Endothelial cell of umbilical vein (primary cell): ENCODE data around the gene NFIA. TPM values are rescaled to one million over a fixed set of nuclear protein-coding genes. Genes with fewer than 3 reads are reported as not detected.

Experiments used
- BruUV-seq: library from RNA; stranded (reverse); fragments of 400-500 nt; replicated peaks from 2 replicates; lab custom pipeline; 2021; lab: Mats Ljungman, UMichigan
- CTCF ChIA-PET: fragments of 300-600, 350-600 bp; sonication (Branson Sonifier 250); formaldehyde crosslinking; loops from one replicate; lab custom pipeline; 2021; ENCODE audit warnings: antibody characterized with exemption, inconsistent platforms; lab: Charles Lee
- POLR2A ChIA-PET: fragments of 300-600, 350-600 bp; sonication (Branson Sonifier 250); formaldehyde crosslinking; loops from one replicate; lab custom pipeline; 2021; ENCODE audit warnings: antibody characterized with exemption, inconsistent platforms; lab: Charles Lee
- DNase-seq: peaks from one replicate; pipeline ENCODE4 v3.0.0-alpha.2; 2011; ENCODE audit warnings: low read depth, low spot score
- FAIRE-seq: peaks from 2 replicates; lab custom pipeline; 2011; peaks lifted over from hg19 to GRCh38; lab: Jason Lieb, UNC
- H2AFZ ChIP-seq: 2 replicates; pipeline ENCODE4 v1.6.0; 2012; ENCODE audit warnings: low read depth, low read length, control low read depth, inconsistent platforms
- H3K27ac ChIP-seq: 2 replicates; pipeline ENCODE4 v1.5.1; 2011; ENCODE audit warnings: low read depth, mild to moderate bottlenecking, control low read depth, low read length, moderate library complexity; ENCODE audit not compliant: insufficient read depth
- H3K27me3 ChIP-seq, 2 experiments: 2 replicates each; pipeline versions ENCODE4 v1.6.0 to v1.6.1; 2011; ENCODE audit warnings: low read length in 2 of 2, mixed read lengths in 1 of 2; ENCODE audit not compliant: control insufficient read depth in 2 of 2, insufficient read depth in 2 of 2
- H3K36me3 ChIP-seq, 2 experiments: 2 replicates in 1 of 2; 3 replicates in 1 of 2; pipeline ENCODE4 v1.5.1; 2011; ENCODE audit warnings: low read length in 2 of 2, mild to moderate bottlenecking in 1 of 2, moderate library complexity in 1 of 2; ENCODE audit not compliant: control insufficient read depth in 2 of 2, insufficient read depth in 2 of 2; ENCODE audit errors: extremely low read depth in 1 of 2
- H3K4me1 ChIP-seq: 3 replicates; pipeline ENCODE4 v1.5.1; 2011; ENCODE audit warnings: mild to moderate bottlenecking, low read length; ENCODE audit not compliant: control insufficient read depth, insufficient read depth; ENCODE audit errors: extremely low read depth
- H3K4me2 ChIP-seq: 2 replicates; pipeline ENCODE4 v1.6.1; 2011; ENCODE audit warnings: low read length, control low read depth, mixed read lengths; ENCODE audit not compliant: insufficient read depth
- H3K4me3 ChIP-seq, 3 experiments: fragments of 200-600 bp in 1 of 3; sonication (generic), shearing (Covaris generic) in 1 of 3; replicated peaks in 1 of 3; 2 replicates each; pipeline ENCODE4 v1.5.1; 2011 to 2016; ENCODE audit warnings: control low read depth in 3 of 3, low read length in 3 of 3, mild to moderate bottlenecking in 2 of 3, inconsistent platforms in 1 of 3, low read depth in 1 of 3, moderate library complexity in 1 of 3; ENCODE audit not compliant: insufficient read depth in 1 of 3
- H3K79me2 ChIP-seq: 2 replicates; pipeline ENCODE4 v1.6.0; 2012; ENCODE audit warnings: low read length, inconsistent platforms; ENCODE audit not compliant: control insufficient read depth, insufficient read depth
- H3K9ac ChIP-seq: replicated peaks from 2 replicates; pipeline ENCODE3; 2011; ENCODE audit warnings: low read length, control low read depth; ENCODE audit not compliant: insufficient read depth; ENCODE audit errors: extremely low read depth
- H3K9me1 ChIP-seq: replicated peaks from 3 replicates; pipeline ENCODE4 v1.6.0; 2011; ENCODE audit warnings: mild to moderate bottlenecking, low read length; ENCODE audit not compliant: control insufficient read depth, insufficient read depth; ENCODE audit errors: extremely low read depth
- H3K9me3 ChIP-seq: replicated peaks from 2 replicates; pipeline ENCODE4 v1.5.1; 2012; ENCODE audit warnings: low read length, inconsistent platforms; ENCODE audit not compliant: control insufficient read depth, insufficient read depth
- H4K20me1 ChIP-seq: replicated peaks from 2 replicates; pipeline ENCODE3; 2011; ENCODE audit warnings: mild to moderate bottlenecking, low read length; ENCODE audit not compliant: control insufficient read depth, insufficient read depth; ENCODE audit errors: extremely low read depth
- CTCF ChIP-seq, 2 donors: IDR thresholded peaks; 1 replicate in 1 of 2; 2 replicates in 1 of 2; pipeline ENCODE4 v1.5.1; 2011; ENCODE audit warnings: low read length in 2 of 2, mild to moderate bottlenecking in 2 of 2, moderate library complexity in 2 of 2, control low read depth in 1 of 2, inconsistent platforms in 1 of 2, low read depth in 1 of 2; ENCODE audit not compliant: insufficient read depth in 1 of 2; ENCODE audit errors: extremely low read depth in 1 of 2
- EZH2 ChIP-seq: IDR thresholded peaks from 2 replicates; pipeline ENCODE4 v1.6.1; 2012; ENCODE audit warnings: borderline replicate concordance, low read depth, mild to moderate bottlenecking, moderate library complexity, low read length, inconsistent platforms; ENCODE audit not compliant: severe bottlenecking
- FOS ChIP-seq: IDR thresholded peaks from 2 replicates; pipeline ENCODE4 v1.6.1; 2011; ENCODE audit warnings: mild to moderate bottlenecking, low read length, moderate library complexity, borderline replicate concordance; ENCODE audit not compliant: insufficient read depth
- GATA2 ChIP-seq: IDR thresholded peaks from 2 replicates; pipeline ENCODE4 v1.7.0; 2011; ENCODE audit warnings: low read depth, mild to moderate bottlenecking, moderate library complexity, mixed read lengths, low read length; ENCODE audit not compliant: insufficient read length, insufficient read depth
- JUN ChIP-seq: IDR thresholded peaks from 2 replicates; pipeline ENCODE4 v1.6.1; 2011; ENCODE audit warnings: borderline replicate concordance, low read depth; ENCODE audit not compliant: insufficient read length, insufficient read depth
- MAX ChIP-seq: IDR thresholded peaks from 2 replicates; pipeline ENCODE4 v1.6.1; 2011; ENCODE audit not compliant: insufficient read depth, insufficient read length
- MYC ChIP-seq: IDR thresholded peaks from one replicate; pipeline ENCODE4 v1.6.1; 2011; ENCODE audit warnings: mild to moderate bottlenecking, low read depth, low read length
- POLR2A ChIP-seq: IDR thresholded peaks from 2 replicates; pipeline ENCODE4 v1.6.1; 2012; ENCODE audit warnings: low read depth, mild to moderate bottlenecking, control low read depth, low read length
- POLR2AphosphoS5 ChIP-seq: IDR thresholded peaks from 2 replicates; pipeline ENCODE4 v1.6.1; 2012; ENCODE audit warnings: low read depth, mild to moderate bottlenecking, control low read depth, low read length, moderate library complexity; ENCODE audit not compliant: insufficient read depth
- dilution Hi-C: fragments of 300-500 bp; cut with MboI; formaldehyde crosslinking; loops from one replicate; pipeline ENCODE4 v1.15.0; 2019; ENCODE audit warnings: low sequenced_read_pairs; ENCODE audit not compliant: extremely low pct_ligation_motif_present
- intact Hi-C: fragments of 100-400 bp; cut with micrococcal nuclease; formaldehyde crosslinking; loops from one replicate; pipeline ENCODE4 v1.10.0; 2022
- polyA plus RNA-seq, 4 experiments: library from polyadenylated mRNA; depleted of rRNA in 3 of 4; stranded (reverse) in 3 of 4; unstranded in 1 of 4; fragments of >200 nt; gene quantifications; 2 replicates each; pipeline versions ENCODE4 v1.2.1 to v1.2.3, GENCODE V29; 2011 to 2012; ENCODE audit warnings: missing spikeins in 1 of 4
- total RNA-seq: library from RNA; stranded (reverse); gene quantifications from 2 replicates; pipeline ENCODE4 v1.2.3, GENCODE V29; 2021

Gene NFIA
- total and polyA plus RNA-seq, 2 donors (not counting 3 experiments of a cell fraction or from before 2014, with no cell fraction given), result 25.5 to 47.0 TPM

- Histone ChIP-seq H3K9me1 (no peaks in the 10 kb centered on the region), H3K9me3 (no peaks in the 10 kb centered on the region), H3K79me2 (peaks cover 12% of the 10 kb centered on the region), H3K36me3 (no peaks in the 10 kb centered on the region), H3K4me2 (no peak overlapping the region), H4K20me1 (no peaks in the 10 kb centered on the region), H3K4me1 (peaks cover 34% of the 10 kb centered on the region), H3K9ac (no peak overlapping the region), H3K27ac (no peak overlapping the region), H3K27me3 (no peaks in the 10 kb centered on the region), H2AFZ (no peak overlapping the region), H3K4me3 (no peak overlapping the region)
- CTCF ChIA-PET, result no interaction called here
- DNase-seq (no peak), FAIRE-seq (no peak)
- POLR2A ChIA-PET, result interaction anchor here (0.6 kb wide), 1 partner anchor 9 kb away, joined by 4 read pairs; no protein-coding TSS in a partner anchor
- intact Hi-C loops, result loop anchor here (5.0 kb wide), 1 partner anchor 309 kb away; no protein-coding TSS in a partner anchor
- no peak for TF ChIP-seq JUN
- TF ChIP-seq MYC, result no peak
- no peak for TF ChIP-seq POLR2AphosphoS5
- no peak for TF ChIP-seq POLR2A
- TF ChIP-seq EZH2, result no peak
- TF ChIP-seq FOS, result no peak
- no peak for TF ChIP-seq MAX
- TF ChIP-seq CTCF (IDR thresholded peaks at IDR 0.05; ENCODE audit: extremely low read depth in 1 of 2, insufficient read depth in 1 of 2, low read depth in 1 of 2, low read length in 2 of 2), result no peak
- no peak for TF ChIP-seq GATA2
- dilution Hi-C loops, result no loop called here
- BruUV-seq, result no TSS peak
Measured at GRCh38 chr1:61142726-61143500, 60.6 kb downstream of the NFIA start.
